DMS53 treated with DMSO at 0.1 percent for 48 hours (cell line): ENCODE data around the gene KAT2B.

Source experiments
- DNase-seq: peaks from one replicate; lab custom pipeline; 2025; ENCODE audit not compliant: unreplicated experiment; lab: John Stamatoyannopoulos, UW

The KAT2B gene

GRCh38 chr3:20095470-20095869 lies 55.2 kb downstream of the KAT2B start:
- DNase-seq = no peak

GRCh38 chr3:20096135-20096685 lies 56.0 kb downstream of the KAT2B start:
- DNase-seq = no peak

DNA sequence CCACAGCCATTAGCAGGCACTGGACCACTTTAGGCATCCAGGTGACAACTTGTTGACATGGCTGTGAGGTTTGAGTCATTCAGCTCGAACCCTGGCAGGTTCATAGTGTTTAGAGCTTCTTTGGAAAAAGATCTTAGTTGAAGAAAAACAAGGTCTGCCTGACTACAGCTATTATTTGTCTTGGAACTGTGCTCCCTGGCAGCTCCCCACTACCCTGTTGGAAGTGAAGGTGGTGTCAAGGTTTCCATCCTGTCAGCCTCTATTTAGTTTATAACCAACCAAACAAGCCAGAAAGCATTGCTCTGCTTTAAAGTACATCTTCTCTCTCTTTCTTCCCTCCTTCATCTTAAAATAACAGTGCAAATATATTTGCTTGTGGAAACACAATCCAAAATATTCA lies 56.8 kb downstream of the KAT2B start:
- DNase-seq = no peak

GRCh38 chr3:20099060-20099459 lies 58.8 kb downstream of the KAT2B start:
- no peak for DNase-seq

- no peak for DNase-seq
These were observed 59.9 kb downstream of the KAT2B start for GRCh38 chr3:20100151-20100550.

GRCh38 chr3:20101041-20101440 lies 60.8 kb downstream of the KAT2B start:
- no peak for DNase-seq

GRCh38 chr3:20103731-20104130 lies 63.5 kb downstream of the KAT2B start:
- no peak for DNase-seq

DNA sequence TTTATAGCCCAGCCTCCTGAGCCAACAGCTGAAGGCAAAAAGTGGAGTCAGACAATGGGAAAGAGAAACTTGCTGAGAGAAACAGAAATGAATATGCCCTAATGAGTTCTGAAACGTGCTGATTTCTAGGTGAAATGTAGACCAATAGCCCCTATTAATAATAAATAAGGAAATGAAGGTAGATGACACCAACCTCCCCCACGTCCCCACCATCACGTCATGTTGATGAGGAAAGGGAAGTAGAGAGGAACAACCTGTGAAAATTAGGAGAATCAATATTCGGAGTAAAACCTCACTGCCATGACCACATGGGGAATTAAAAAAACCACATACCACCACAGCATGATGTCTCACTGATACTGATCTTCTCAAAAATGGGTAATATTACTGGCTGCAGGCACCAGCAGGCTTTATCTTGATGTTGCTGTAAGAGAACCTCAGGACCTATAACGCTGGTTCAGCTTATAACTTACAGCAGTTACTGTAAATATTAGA lies 64.0 kb downstream of the KAT2B start:
- no peak for DNase-seq

DNA sequence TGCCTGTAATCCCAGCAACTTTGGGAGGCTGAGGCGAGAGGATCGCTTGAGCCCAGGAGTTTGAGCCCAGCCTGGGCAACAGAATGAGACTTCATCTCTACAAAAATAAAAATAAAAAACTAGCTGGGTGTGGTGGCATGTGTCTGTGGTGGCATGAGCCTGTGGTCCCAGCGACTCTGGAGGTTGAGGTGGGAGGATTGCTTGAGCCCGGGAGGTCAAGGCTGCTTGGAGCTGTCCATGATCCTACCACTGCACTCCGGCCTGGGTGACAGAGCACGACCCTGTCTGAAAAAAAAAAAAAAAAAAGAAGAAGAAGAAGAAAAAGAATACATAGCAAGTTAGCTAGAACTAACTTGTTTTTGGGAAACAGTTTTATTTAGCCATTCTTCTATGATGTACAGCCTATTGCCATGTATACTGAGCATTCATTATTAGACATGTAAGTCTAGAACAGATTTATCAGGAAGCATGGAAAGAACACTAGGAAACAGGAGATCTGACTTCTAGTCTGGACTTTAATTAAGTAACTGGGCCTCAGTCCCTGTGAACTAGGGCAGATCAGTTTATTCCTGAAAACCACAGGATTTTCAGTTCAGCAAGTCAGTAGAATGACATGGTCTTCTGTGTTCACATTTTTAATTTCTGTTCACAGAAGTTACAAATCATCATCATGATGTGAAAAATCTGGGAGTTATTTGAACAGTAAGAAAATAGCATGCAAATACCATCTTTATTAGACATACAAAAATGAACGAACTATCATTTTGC lies 65.5 kb downstream of the KAT2B start:
- no peak for DNase-seq

GRCh38 chr3:20107722-20108121 lies 67.5 kb downstream of the KAT2B start:
- no peak for DNase-seq

- DNase-seq = no peak
These were observed 68.6 kb downstream of the KAT2B start for GRCh38 chr3:20108869-20109268.

DNA sequence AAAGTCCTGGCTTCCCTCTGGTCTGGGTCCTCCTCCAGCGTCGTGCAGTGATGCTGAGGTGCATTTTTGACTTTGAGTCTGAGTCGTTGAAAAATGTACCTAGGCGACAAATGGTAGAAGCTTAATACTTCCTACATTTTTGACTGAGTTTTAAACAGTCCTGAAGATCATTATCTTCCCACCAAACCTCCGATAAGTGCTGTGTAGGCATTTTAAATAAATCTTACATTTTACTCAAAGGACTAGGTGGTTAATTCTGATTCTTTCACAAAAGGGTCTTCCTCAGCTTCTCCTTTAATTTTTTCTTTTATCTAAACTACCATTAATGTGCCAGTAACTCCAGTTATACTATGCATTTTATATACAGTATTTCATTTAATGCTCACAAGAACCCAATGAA lies 70.6 kb downstream of the KAT2B start:
- no peak for DNase-seq

DNA sequence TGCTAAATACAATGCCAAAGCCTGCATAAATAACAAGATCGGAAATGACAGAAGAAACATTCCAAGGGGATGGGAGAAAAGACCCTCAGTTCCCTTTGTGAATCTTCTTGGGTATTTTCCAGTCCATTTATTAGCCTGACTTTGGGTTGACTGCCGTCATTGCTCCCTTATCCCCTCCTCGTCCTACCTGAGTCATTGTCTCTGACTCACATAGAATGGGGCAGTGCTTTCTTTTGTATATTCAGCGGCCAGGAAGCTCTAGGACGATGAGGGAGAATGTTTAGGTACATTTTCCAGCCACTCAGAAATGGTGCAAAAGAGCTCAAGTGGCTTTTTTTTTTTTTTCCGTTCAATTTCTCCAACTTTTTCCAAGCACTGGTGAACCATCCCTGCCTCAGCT lies 71.6 kb downstream of the KAT2B start:
- DNase-seq = no peak

DNA sequence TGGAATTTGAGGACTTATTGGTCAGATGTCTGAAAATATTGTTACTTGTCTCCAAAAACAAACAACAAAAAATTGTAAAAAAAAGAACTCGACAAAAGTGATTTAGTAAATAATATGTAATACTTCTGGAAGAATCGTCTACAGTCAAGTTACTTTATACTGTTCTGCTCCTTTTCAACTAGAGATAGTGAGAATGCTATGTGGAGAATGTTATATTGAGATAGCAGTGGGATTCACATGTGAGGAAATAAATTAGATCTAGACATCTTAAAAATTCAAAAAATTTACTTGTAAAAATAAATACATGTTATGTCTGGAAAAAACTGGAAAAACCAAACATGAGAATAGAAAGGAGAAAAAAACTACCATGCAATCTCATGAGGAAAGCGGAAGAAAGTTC lies 80.8 kb downstream of the KAT2B start:
- DNase-seq = no peak

- no peak for DNase-seq
These were observed 82.9 kb downstream of the KAT2B start for GRCh38 chr3:20123131-20123652.

DNA sequence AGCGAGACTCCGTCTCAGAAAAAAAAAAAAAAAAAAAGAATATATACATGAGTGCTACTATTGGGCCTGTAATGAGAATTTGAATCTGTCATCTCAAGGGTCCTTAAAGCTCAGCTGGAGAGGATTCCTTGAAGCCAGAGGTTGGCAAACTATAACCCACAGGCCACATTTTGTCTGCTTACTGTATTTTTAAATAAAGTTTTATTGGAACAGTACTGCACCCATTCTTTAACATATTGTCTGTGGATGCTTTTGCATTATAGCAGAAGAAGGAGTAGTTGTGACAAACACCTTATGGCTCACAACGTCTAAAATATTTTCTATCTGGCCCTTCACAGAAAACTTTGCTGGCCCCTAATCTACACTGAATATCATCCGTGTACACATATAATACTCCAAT lies 85.0 kb downstream of the KAT2B start:
- no peak for DNase-seq

GRCh38 chr3:20125897-20126296 lies 85.7 kb downstream of the KAT2B start:
- DNase-seq = no peak

DNA sequence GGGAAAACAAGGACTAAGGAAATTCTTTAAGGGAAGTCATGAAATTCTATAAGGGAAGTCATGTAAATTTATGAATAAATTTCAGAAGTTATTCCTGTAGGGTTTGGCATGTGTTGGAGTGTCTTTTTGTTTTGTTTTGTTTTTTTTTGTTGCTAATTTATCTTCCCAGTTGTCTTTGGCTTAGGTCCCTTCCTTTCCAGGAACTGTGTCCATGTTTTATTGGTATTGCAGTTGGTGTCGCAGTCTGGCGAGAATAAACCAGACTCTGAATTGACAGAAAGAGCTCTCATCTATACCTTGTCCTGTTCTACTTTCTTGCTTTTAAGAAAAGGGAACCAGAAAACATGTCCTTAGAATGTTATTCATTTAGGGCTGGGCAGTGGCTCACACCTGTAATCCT lies 88.1 kb downstream of the KAT2B start:
- no peak for DNase-seq

DNA sequence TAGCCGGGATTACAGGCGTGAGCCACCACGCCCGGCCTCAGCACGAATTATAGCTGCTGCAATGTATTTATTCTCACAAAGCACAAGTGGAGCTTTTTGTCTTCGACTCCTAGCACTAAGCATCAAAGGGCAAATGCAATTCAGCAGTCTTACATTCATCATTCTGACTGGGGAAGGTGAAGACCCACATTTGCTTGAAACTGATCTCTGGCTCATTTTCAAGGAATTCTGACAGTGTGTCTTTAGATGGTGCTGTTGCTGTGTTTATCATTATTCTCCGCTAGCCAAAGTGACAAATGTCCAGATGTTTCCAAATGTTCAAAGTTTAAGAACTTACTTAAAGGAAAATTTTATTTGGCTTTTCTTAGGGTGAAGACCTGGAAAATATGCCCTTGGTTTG lies 89.9 kb downstream of the KAT2B start:
- no peak for DNase-seq

DNA sequence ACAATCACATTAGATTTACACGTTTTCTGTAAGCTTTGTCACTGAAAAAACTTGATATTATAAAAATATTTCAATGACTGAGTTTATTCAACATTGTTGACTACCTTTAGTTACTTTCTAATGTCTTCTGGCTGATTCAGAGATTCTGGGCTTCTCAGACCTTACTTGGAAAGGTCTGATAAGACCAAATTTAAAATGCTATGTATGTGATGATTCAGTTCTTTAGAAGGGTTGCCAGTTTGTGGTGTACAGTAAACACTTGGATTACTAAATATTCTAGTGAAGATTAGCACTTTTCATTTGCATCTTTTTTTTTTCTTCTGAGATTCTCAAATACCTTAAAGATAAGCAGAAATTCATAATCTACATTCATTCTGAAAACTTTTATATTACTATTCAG lies 96.0 kb downstream of the KAT2B start:
- DNase-seq = no peak

DNA sequence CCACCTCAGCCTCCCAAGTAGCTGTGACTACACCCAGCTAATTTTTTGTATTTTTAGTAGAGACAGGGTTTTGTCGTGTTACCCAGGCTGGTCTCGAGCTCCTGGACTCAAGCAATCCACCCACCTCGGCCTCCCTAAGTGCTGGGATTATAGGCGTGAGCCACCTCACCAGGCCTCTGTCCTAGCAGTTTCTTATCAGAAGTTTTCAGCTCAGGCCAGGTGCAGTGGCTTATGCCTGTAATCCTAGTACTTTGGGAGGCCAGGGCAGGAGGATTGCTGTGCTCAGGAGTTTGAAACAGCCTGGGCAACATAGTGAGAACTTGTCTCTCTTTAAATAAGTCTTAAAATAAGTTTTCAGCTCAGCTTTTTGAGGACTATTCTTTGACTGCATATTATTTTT lies 97.4 kb downstream of the KAT2B start:
- DNase-seq = no peak

GRCh38 chr3:20140881-20141280 lies 100.6 kb downstream of the KAT2B start:
- DNase-seq = no peak

DNA sequence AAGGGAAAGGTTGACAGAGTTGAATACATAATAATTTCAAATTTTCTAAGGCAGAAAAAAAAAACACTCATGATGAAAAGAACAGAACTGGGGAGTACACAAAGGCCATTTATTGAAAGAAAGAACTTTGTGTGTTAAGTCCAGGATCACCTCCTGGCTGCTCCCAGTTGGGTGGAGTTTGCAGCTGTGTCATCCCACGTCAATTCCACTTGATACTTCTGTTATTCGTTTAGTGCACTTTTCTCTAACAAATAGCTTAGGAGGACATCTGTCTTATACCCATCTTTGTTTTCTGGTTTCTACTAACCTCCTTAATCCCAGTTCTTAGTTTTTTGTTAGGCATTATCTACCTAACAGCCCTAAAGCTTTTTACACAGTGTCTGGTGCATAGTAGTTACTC lies 101.1 kb downstream of the KAT2B start:
- DNase-seq = no peak
